Stimulated activated CD8-positive, alpha-beta memory T cell treated with anti-CD3 and anti-CD28 coated beads, Interleukin-7, amount 100 ng/mL, for 48 hours (primary cell): Measurements from ENCODE around the gene TLR3.

ENCODE experiments used
- DNase-seq, 2 donors: peaks; one replicate each; pipeline ENCODE4 v3.0.0-alpha.2; 2020; ENCODE audit warnings: low read depth in 1 of 2; ENCODE audit errors: extremely low read depth in 1 of 2

The TLR3 gene

DNA sequence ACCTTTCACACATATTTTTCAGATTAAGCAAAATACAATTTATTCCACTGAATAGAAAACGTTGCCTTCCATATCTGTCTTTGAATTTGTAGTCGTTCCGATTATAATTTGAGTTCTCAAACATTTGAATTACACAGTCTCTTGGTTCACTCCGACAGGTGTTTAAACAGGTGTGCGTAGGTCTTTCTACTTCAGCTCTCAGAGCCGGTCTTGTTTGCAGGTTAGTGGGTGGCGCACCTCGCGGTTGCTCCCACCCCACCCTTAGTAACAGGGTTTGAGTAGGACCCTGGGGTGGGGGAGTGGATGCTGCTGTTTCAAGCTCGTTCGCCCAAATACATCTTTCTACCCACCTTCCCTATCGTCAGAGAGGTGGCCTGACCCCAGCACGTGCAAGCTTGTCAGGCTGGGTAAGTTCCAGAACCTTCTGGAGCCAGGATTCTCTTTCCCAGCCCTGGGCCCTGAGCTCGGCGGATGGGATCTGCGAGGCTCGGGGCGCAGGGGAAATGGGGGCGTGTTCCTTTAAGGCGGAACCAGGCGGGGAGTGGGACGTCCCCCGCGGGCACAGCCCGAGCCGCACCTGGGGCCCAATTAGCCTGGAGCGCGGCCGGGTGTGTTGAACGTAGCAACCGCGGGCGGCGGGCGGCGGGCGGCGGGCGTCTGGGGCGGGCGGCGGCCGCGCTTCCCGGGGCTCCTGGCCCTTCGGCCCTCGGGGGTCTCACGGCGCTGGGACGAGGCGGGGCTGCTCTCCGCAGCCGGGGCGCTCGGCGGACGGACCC lies 35.3 kb downstream of the TLR3 start, which contains the start of gene FAM149A:
TSS of gene FAM149A (plus strand) at position 591 of the 776 bp plus-strand sequence.
- DNase-seq, result peak in 1 of 2 donors; percentile 27

DNA sequence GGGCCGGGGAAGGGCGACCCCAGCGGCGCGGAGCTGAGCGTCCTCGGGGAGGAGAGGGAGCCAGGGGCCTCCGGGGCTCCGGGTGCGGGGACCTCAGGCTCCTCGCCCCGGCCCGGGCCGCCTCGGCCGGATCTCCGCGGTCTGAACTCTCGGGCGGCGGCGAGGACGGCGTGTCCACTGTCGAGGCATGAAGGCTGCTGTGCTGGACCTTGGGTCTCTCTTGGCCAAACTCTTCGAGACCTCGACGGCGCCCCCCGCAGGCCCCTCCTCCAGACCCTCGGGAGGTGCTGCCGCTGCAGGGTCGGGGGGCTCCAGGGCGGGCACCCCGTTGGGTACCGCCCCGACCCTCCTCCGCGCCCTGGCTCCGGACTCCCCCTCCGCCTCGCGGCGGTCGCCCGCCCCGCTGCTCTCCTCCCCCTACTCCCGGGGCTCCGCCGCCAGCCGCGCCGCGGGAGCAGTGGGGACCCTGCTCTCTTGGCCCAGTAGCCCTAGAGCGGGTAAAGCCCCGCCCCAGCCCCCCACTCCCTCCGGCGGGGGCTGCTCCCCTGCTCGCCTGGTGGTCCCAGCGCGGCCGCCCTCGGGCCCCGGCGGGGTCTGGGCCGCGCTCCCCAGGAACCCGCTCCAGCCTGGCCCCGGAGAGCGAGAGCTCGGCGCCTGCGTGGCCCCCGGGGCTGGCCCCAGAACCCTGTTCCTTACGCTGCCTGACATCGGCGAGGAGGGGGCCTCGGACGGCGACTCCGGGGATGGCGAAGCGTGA lies 36.1 kb downstream of the TLR3 start:
- DNase-seq, result no peak

- no peak for DNase-seq
Measured at GRCh38 chr4:186105647-186106321, 36.8 kb downstream of the TLR3 start.

DNA sequence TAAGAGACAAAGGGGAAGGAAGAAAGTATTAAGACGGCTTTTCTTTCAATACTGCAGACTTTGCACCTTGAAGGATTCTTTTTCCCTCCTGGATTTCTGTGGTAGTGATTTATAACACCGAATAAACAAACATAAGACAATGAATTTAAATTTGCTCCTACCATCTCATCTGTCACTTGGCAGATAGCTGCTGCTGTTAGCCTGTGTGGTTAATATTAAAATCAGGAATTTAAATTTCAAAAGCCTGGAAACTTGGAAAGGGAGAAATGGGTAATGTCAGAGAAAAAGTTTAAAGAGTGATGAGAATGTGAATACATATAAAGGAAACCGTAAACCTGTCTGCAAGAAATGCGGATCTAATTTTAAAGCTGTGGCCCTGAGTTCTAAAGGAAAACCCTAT lies 39.0 kb downstream of the TLR3 start:
- DNase-seq, result no peak

DNA sequence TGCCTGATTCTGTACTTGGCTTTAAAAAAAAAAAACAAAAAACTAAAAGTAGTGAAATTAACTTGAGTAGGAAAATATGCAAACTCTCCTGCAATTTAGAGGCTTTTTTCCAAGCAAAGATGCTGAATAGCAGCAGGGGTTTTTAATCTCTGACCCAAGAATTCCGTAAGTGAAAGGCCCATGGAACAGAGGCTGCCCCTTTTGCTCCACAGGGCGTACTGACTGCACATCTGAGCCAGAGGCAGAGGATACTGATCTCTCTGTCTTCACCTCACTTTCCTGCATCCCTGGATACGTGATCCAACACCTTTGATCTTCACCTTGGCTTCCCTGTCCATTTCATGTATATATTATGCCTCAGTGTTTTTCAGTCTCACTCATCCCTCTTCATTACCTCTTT lies 39.4 kb downstream of the TLR3 start:
- DNase-seq, result no peak

DNA sequence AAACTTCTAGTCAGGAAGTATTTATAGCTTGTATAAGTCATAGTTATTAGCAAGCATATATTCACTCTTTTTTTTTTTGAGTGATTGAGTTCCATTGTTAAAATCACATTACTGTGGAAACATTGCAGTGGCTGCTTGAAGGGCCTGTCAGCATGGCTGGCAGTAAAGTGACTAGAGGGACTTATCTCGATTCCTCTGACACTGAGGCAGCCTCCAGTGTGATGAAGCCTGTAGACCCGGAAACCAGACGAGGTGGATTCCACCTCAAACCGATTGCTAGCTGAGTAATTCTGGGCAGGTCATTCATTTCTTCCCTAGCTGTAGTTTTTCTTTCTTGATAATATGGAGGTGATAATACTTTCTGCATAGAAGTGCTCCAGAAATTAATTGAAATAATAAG lies 40.3 kb downstream of the TLR3 start:
- no peak for DNase-seq

- no peak for DNase-seq
Measured at GRCh38 chr4:186116697-186117096, 47.7 kb downstream of the TLR3 start.

GRCh38 chr4:186118582-186118981 lies 49.6 kb downstream of the TLR3 start:
- DNase-seq, result no peak

- no peak for DNase-seq
Measured at GRCh38 chr4:186121057-186121456, 52.1 kb downstream of the TLR3 start.

GRCh38 chr4:186128842-186129241 lies 59.9 kb downstream of the TLR3 start:
- no peak for DNase-seq

DNA sequence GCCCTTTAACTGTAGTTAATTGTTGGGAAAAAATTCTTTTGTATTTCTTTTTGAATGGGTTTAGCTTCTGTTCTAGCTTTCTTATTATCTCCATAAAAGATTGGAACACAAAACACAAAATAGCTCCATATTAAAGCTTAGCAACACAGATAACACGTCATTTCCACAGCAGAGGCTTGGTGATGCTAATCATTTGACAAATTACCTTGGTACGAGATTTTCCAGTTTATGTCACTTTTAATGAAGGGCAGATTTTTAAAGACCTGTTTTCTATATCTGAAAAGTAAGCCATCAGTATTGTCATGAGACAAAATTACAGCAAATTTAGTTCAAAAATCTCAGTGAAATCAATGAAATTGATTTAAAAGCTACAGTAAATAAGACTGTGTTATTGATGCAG lies 63.0 kb downstream of the TLR3 start:
- no peak for DNase-seq

DNA sequence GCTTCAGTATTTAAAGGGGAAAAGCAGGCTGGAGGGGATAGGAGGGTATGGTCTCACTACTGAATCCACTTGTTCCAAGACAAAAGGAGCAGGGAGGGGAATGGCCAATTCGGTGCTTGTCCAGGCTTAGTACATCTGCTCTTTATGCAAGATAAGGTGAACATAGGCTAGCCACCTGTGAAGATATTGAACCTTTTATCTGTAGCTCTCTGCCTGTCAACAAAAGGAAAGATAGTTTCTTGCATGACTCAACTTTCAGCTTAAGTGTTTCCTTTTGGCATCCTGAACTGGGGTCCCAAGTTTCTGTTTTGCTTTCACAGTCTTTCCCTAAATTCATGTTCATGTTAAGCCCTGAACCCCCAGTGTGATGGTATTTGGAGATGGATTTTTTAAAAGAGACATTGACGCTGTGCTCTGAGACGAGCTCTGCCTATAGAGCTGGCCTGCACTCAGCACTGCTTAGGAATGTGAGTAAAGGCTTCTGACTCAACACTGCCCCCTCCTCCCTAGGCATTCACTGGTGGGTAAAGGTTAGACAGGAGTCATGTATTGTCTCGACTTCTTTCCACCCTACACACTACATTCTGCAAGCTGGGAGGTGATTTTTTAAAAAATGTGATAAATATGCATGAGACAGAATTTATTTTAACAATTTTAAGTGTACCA lies 63.8 kb downstream of the TLR3 start:
- no peak for DNase-seq

- no peak for DNase-seq
Measured at GRCh38 chr4:186134257-186134656, 65.3 kb downstream of the TLR3 start.

GRCh38 chr4:186134861-186135260 lies 65.9 kb downstream of the TLR3 start:
- no peak for DNase-seq

DNA sequence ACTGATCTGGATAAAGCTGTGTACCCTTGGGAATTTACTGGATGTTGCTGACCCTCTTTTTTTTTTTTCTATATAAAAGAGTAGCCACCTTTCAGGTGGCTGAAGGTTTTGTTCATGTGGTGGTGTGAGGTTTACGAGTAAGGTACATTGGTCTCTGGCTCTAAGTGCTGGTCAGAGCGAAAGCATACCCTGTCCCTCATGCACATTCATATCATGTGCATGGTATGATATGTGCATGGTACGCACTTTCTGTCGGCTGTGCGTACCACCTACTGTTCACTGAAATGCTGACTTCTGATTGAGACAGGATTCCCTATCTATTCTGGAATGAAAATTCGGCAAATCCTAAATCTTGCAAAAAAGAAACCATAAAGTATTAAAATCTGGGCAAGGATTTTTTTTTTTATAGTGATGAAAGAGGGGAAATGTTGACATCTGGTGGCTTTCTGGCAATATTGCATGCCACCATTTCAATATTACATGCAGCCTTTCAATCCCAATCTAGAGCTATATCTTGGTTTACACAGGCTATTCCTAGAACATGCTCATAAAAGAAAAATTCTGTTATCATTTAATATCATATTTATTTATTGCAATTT lies 68.3 kb downstream of the TLR3 start:
- no peak for DNase-seq
